HG02759 (cell line): ENCODE measurements around the gene ZMYND11.

Experiments used
- ATAC-seq: cut with Tn5 transposase; IDR thresholded peaks from one replicate; pipeline ENCODE4 v1.9.1; 2021; ENCODE audit warnings: mild to moderate bottlenecking, moderate library complexity; ENCODE audit not compliant: unreplicated experiment

Gene ZMYND11

GRCh38 chr10:135132-135600 is at the start of gene ZMYND11:
TSS of gene ZMYND11 (plus strand) at chr10:135455. CDS start at chr10:180013, 44,558 bp downstream.
- ATAC-seq = peak; percentile 54

- no peak for ATAC-seq
These were observed 49.2 kb upstream of the ZMYND11 start for GRCh38 chr10:86031-86430.

- ATAC-seq = no peak
These were observed 47.8 kb upstream of the ZMYND11 start for GRCh38 chr10:87177-88080.

GRCh38 chr10:88253-88652 is 47.0 kb upstream of the ZMYND11 start:
- ATAC-seq = no peak

GRCh38 chr10:89248-89647 is 46.0 kb upstream of the ZMYND11 start:
- ATAC-seq = no peak

GRCh38 chr10:90161-90560 is 45.1 kb upstream of the ZMYND11 start:
- no peak for ATAC-seq

GRCh38 chr10:91313-91712 is 43.9 kb upstream of the ZMYND11 start:
- ATAC-seq = no peak

GRCh38 chr10:92153-92552 is 43.1 kb upstream of the ZMYND11 start:
- no peak for ATAC-seq

GRCh38 chr10:92846-93245 is 42.4 kb upstream of the ZMYND11 start:
- ATAC-seq = no peak

- ATAC-seq = no peak
These were observed 40.6 kb upstream of the ZMYND11 start for GRCh38 chr10:94613-95012.

- no peak for ATAC-seq
These were observed 39.7 kb upstream of the ZMYND11 start for GRCh38 chr10:95356-96115.

- ATAC-seq = no peak
These were observed 38.8 kb upstream of the ZMYND11 start for GRCh38 chr10:96466-96865.

GRCh38 chr10:104416-104815 is 30.8 kb upstream of the ZMYND11 start:
- ATAC-seq = no peak

- ATAC-seq = no peak
These were observed 30.2 kb upstream of the ZMYND11 start for GRCh38 chr10:104862-105565.

- ATAC-seq = no peak
These were observed 29.4 kb upstream of the ZMYND11 start for GRCh38 chr10:105806-106205.

- no peak for ATAC-seq
These were observed 28.5 kb upstream of the ZMYND11 start for GRCh38 chr10:106740-107139.

- no peak for ATAC-seq
These were observed 23.0 kb upstream of the ZMYND11 start for GRCh38 chr10:112246-112645.

GRCh38 chr10:124874-125273 is 10.4 kb upstream of the ZMYND11 start:
- no peak for ATAC-seq

GRCh38 chr10:127612-128432 is 7.4 kb upstream of the ZMYND11 start:
- ATAC-seq = peak; percentile 81

- ATAC-seq = no peak
These were observed 5.4 kb upstream of the ZMYND11 start for GRCh38 chr10:129810-130209.
